GM21825 (cell line): Measurements from ENCODE around the gene ANKRD11.
A peak's percentile ranks its signal among the peaks of the same experiment; 100 is the strongest.

Source experiments
- ATAC-seq: cut with Tn5 transposase; IDR thresholded peaks from one replicate; pipeline ENCODE4 v1.9.1; 2021; ENCODE audit warnings: mild to moderate bottlenecking, moderate library complexity; ENCODE audit not compliant: unreplicated experiment

ANKRD11 gene

DNA sequence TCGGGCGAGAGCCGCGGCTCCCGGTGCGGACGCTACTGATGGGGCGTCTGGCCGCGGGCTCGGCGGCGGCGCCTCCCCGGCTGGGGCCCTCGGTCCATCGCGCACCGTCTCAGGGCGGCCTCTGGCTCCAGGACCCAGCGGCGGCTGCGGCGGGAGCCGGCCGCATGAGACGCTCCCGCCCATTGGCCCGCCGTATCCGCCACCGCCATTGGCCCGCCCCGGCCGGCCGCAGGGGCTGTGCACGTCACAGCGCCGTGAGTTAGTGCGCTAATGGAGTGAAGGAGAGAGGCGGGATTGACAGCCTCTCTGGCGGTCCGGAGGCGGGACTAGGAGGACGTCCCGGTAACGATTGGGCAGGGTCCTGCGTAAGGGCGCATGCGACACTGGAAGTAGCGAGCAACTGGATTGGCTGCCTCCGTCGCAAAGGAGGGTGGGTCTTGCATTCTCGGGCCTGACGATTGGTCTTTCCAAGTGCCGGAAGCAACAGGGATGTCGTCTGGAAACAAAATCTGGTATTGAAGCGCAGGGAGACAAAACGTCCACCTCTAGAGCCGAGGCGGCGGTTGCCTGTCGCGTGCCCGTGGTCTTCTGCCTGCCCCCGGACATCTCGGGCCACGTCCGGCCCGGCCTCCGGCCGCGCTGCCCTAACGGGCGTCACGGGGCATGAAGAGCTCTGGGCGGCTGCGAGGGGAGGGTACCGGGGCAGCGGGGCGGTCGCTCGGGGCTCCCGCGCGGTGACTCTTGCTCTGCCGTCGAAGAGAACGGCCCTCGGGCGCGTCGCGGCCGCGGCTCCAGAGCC lies at the start of gene ANKRD11:
ANKRD11 (minus strand) TSS at position 123 of the 799 bp plus-strand sequence. CDS start 173,542 bp downstream, outside the sequence.
- peak; percentile 84 for ATAC-seq

DNA sequence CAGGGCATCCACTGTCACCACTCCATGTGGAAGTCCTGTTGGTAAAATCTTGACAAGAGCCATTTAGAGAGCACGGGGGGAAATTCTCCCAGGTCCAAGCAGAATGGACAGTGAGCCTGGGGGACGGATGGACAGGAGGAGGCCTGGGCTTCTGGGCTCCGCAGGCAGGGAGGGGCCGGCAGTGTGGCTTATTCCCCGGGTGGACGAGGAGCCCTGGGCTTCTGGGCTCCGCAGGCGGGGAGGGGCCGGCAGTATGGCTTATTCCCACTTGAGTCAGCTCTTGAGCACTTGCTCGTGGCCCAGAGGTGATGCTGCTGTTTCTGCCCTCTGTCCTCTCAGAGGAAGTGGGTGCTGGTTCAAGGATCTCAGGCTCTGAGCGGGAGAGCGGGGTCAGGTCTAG lies 47.9 kb upstream of the ANKRD11 start:
- ATAC-seq, result no peak

DNA sequence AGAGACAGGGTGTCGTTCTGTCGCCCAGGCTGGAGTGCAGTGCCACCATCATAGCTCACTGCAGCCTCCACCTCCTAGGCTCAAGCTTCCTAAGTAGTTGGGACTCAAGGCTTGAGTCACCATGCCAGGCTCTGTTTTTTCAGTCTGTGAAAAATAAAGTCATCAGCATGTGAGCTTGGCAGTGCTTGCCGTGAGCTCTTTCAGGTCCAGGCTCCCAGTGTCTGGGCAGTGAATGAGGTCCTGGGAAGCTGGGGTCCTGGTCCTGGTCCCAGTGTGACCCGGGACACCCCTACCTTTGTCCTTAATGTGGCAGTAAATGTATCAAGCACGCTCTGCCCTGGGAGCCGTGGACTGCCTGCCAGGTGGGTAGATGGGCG lies 47.2 kb upstream of the ANKRD11 start:
- ATAC-seq, result no peak

- no peak for ATAC-seq
Observed at GRCh38 chr16:89536886-89537548, 46.7 kb upstream of the ANKRD11 start.

- no peak for ATAC-seq
Observed at GRCh38 chr16:89536371-89536770, 46.0 kb upstream of the ANKRD11 start.

DNA sequence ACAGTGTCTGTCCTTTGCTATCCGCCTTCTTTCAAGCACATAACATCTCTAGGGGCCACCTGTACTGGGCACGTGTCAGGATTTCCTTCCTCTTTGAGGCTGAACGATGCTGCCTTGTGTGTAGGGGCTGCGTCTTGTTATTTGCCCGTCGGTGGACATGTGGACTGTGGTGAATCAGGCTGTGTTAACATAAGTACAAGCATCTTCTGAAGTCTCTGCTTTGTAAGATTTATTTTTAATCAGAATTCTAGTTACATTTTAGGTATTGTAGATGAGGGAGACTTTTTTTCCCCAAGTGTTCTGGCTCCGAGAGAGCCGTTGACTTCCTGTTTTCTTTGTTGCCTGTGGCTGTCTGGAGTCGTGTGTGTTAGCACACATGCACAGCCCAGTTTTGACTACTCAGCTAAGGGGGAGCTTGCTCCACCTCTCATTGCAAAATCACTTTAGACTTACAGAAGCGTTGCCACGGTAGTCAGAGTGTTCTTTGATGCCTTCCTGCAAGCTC lies 43.9 kb upstream of the ANKRD11 start:
- no peak for ATAC-seq

GRCh38 chr16:89531821-89532526 lies 41.6 kb upstream of the ANKRD11 start:
- ATAC-seq, result no peak

GRCh38 chr16:89530401-89531381 lies 40.3 kb upstream of the ANKRD11 start:
- ATAC-seq, result no peak

DNA sequence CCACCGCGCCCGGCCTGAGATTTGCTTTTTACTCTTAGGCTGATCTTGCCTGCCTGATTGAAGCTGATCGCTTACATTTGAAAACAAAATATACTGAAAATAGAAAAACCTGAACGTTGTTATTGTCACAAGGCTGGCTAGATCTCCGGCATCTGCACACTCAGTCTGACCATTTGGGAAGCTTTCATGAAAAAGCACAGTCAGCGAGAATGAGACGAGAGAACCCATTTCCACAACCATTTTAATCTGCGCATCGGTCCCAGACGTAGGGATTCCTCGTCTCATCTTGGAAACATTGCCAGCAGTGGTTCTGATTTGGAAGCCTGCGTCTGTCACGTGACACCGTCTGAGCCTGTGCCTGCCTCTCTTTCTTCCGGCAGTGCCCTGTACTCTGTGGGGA lies 38.7 kb upstream of the ANKRD11 start:
- ATAC-seq, result no peak

DNA sequence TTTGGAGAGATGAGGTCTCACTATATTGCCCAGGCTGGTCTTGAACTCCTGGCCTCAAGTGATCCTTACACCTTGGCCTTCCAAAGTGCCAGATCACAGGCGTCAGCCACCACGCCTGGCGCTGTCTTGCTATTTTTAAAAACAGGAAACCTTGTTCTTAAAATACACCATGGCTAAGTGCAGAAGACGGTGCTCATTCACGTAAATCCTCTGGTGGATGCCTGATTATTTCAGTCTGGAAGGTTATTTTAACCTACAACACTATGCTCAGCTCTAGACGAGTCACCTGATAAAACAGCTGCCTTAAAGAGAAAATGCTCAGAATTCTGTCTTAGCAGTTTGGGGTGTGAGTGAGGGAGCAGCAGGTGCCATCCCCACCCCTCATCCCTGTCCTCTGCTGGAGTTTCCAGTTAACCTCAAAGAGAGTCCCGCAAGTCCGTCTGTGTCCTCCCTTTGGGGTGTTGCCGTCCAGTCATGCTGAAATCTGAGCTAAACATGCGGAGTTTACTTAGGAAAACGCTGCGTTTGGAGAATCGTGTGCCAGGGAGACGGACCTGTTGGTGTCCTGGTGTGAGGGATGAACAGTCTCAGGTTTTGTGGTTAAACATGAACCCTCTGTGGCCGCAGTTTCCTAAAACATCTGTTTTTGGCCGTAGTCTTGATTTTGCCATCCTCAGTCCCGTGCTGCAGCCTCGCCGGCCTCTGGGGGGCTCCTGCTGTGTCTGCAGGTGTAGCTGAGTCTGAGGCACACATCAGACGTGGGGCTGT lies 35.0 kb upstream of the ANKRD11 start:
- ATAC-seq, result no peak

DNA sequence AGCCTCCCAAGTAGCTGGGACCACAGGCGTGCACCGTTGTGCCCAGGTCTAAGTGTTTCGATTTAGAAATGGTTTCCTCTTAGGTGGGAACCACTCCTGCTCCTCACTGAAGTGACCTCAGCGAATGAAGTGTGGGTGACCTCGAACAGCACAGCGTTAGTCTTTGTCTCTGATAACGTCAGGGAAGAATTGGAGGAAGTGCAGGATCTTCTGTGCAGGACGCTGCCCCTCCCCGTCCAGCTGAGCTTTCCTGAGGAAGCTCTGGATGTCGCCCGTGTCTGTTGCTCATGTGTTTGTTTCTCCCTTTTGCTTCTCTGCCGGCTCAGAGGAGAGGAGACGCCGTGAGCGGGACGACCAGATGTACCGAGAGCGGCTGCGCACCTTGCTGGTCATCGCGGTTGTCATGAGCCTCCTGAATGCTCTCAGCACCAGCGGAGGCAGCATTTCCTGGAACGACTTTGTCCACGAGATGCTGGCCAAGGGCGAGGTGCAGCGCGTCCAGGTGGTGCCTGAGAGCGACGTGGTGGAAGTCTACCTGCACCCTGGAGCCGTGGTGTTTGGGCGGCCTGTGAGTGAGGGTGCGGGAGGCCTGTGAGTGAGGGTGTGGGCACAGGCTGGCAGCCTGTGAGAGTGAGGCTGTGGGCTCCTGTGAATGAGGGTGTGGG lies 33.5 kb upstream of the ANKRD11 start:
- no peak for ATAC-seq

GRCh38 chr16:89522287-89522686 lies 31.9 kb upstream of the ANKRD11 start:
- ATAC-seq, result no peak

- no peak for ATAC-seq
Observed at GRCh38 chr16:89519881-89520280, 29.5 kb upstream of the ANKRD11 start.

DNA sequence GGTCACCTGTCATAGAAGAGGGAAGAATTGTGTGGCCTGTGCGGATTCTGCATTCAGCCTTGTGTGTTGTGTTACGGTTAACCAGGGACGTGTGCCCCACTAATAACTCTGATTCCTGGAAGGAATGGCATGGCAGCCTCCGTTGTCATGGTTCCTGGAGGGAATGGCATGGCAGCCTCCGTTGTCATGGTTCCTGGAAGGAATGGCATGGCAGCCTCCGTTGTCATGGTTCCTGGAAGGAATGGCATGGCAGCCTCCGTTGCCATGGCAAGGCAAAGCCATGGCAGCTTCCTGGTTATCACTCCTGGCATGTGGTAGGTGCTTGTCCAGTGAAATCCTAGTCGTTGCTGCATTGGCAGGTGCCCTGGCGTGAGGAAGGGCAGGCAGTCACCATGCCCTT lies 26.8 kb upstream of the ANKRD11 start:
- no peak for ATAC-seq

GRCh38 chr16:89512453-89512852 lies 22.1 kb upstream of the ANKRD11 start:
- ATAC-seq, result no peak

DNA sequence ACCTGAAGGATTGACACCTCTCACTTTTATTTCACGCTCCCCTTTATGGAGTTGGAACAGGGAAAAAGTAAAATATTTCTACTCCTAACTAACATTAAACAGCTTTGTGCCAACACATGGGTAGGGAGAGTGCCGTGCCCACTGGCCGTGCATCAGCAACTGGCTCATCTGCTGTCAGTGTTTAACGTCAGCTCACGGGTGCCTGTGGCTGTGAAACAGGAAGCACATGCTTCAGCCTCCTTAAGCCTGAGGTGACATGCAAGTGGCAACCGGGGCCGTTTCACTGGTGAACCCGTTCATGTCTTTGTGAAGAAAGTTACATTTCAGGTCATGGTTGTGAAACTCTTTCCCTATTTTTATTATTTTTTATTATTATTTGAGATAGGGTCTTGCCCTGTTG lies 21.0 kb upstream of the ANKRD11 start:
- no peak for ATAC-seq

DNA sequence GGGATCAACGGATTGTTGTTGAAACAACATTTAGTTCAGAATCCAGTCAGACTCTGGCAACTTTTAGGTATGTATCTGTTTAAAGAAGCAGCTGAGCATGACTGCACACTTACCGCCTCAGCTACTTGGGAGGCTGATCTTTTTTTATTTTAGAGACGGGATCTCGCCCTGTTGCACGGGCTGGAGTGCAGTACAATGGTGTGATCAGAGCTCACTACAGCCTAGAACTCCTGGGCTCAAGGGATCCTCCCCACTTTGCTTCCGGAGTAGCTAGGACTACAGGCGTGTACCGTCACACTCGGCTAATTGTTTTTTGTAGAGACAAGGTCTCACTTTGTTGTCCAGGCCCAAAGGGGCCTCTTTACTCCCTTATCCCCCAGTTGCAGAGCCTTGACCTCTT lies 20.2 kb upstream of the ANKRD11 start:
- no peak for ATAC-seq

DNA sequence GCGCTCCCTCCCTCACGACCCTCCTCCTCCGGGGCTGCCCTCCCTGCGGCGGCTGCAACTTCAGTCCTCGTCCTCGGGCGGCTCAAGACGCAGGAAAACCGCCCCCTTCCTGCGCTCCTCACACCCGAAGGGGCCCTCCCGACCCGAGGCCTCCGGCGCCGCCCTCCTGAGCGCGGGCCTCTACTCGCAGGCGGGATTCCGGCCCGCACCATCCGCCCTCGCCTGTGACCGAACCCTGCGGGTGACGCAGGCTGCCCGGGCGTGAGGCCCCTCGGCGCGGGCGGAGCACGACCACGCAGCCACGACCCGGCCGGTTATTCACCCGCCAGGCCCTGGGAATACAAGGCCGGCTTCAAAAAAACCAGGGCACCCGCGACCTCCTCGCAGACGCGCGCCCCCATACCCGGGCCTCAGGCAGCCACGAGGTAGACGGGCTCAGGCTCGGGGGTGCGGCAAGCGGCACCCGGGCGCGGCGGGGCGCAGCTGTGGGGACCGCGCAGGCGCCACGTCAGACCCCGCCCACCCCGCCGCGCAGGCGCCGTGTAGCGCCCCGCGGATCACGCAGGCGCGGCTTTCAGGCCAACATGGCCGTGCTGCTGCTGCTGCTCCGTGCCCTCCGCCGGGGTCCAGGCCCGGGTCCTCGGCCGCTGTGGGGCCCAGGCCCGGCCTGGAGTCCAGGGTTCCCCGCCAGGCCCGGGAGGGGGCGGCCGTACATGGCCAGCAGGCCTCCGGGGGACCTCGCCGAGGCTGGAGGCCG lies 17.7 kb upstream of the ANKRD11 start, which contains the start of gene SPG7:
SPG7 (plus strand) TSS at position 570 of the 757 bp plus-strand sequence; CDS start at position 585, 15 bp downstream.
- ATAC-seq, result peak; percentile 65
